Fibroblast of lung (primary cell): ENCODE measurements around the gene NEUROD1.

Experiments
- EZH2 ChIP-seq: IDR thresholded peaks from 2 replicates; pipeline ENCODE4 v1.5.1; 2012; ENCODE audit warnings: low read length, control low read depth, mild to moderate bottlenecking; ENCODE audit errors: missing control alignments
- TF ChIP-seq, protein P1 (sequence below), 2 donors: IDR thresholded peaks in 1 of 2; conservative IDR thresholded peaks in 1 of 2; 1 replicate in 1 of 2; 2 replicates in 1 of 2; pipeline ENCODE4 v1.5.1; 2011 to 2012; ENCODE audit warnings: low read length in 2 of 2, control low read depth in 1 of 2, inconsistent platforms in 1 of 2, low read depth in 1 of 2, mild to moderate bottlenecking in 1 of 2

DNA sequence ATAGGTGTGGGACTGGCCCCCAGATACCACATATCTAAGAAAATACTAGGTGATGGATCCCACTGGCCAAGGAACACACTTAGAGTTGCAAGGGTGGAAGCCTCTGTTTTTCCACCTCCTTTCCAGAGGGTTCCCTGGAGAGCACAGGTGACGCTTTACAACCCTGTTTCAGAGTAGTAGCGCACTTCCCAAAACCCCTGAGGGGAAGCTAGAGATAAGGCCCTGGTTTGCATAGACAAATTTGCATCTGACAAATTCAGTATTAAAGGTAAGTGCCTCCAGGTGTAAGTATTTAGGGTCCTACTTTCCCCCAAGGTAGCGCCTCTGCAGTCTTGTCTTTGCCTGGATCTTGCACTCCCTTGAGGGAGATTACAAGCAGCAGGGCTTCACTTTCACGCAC, 22.9 kb downstream of the NEUROD1 start:
- TF ChIP-seq, protein P1, sequence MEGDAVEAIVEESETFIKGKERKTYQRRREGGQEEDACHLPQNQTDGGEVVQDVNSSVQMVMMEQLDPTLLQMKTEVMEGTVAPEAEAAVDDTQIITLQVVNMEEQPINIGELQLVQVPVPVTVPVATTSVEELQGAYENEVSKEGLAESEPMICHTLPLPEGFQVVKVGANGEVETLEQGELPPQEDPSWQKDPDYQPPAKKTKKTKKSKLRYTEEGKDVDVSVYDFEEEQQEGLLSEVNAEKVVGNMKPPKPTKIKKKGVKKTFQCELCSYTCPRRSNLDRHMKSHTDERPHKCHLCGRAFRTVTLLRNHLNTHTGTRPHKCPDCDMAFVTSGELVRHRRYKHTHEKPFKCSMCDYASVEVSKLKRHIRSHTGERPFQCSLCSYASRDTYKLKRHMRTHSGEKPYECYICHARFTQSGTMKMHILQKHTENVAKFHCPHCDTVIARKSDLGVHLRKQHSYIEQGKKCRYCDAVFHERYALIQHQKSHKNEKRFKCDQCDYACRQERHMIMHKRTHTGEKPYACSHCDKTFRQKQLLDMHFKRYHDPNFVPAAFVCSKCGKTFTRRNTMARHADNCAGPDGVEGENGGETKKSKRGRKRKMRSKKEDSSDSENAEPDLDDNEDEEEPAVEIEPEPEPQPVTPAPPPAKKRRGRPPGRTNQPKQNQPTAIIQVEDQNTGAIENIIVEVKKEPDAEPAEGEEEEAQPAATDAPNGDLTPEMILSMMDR (conservative IDR thresholded peaks at IDR 0.05 in 1 of 2, IDR thresholded peaks at IDR 0.05 in 1 of 2; ENCODE audit: low read depth in 1 of 2, low read length in 2 of 2) = no peak
- no peak for TF ChIP-seq EZH2
